GM18499 (cell line): ENCODE measurements around the gene EVA1C.
"Not testable (repeated sequence)": the region's sequence is repeated elsewhere in the genome, so short reads cannot be mapped to it uniquely, and the experiment has no call there.

Experiments
- ATAC-seq: cut with Tn5 transposase; IDR thresholded peaks from one replicate; pipeline ENCODE4 v1.9.1; 2021; ENCODE audit warnings: moderate number of reproducible peaks; ENCODE audit not compliant: insufficient read depth, unreplicated experiment

The EVA1C gene

DNA sequence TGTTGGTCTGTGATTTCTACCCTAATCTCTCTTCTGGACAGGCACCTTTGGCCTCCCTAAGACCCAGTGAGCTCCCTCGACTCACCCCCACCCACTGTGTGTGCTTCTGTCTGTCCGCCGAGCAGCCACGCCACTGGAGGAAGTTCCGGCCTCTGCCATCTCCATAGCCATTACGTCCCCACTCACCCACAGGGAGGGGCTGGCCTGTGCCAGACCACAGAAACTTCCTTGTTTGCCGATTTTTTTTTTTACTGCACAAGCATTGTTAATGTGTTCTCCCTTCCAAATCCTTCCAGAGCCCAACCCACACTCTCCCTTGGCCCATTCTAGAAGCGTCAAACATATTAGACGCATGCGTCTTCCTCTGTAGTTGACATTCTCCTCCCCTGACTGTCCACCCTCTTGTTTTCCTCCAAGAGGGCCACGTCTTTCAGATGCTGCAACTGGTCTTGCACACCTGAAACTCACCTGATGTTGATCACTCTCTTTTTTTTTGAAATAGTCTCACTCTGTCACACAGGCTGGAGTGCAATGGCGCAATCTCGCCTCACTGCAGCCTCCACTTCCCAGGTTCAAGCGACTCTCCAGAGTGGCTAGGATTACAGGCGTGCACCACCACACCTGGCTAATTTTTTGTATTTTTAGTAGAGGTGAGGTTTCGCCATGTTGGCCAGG lies 72.3 kb downstream of the EVA1C start:
- no peak for ATAC-seq

DNA sequence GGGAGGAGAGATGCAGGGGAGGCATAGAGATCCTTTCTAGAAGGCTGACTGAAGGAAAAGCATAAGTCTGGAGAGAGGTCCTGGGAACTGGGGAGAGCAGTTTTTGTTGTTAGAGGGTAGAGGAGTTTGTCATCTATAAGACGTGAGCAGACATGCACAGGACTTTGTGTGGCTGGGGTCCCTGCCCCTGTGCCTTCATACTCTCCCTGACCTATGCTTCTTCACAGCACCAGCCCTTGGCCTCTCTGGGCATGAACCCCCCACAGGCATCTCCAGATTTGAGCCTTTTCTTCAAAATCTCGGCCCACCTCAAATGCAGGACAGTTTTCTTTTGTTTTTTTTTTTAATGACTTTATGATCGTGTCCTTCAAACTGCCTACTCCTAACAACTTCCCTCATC lies 79.9 kb downstream of the EVA1C start:
- ATAC-seq: no peak

DNA sequence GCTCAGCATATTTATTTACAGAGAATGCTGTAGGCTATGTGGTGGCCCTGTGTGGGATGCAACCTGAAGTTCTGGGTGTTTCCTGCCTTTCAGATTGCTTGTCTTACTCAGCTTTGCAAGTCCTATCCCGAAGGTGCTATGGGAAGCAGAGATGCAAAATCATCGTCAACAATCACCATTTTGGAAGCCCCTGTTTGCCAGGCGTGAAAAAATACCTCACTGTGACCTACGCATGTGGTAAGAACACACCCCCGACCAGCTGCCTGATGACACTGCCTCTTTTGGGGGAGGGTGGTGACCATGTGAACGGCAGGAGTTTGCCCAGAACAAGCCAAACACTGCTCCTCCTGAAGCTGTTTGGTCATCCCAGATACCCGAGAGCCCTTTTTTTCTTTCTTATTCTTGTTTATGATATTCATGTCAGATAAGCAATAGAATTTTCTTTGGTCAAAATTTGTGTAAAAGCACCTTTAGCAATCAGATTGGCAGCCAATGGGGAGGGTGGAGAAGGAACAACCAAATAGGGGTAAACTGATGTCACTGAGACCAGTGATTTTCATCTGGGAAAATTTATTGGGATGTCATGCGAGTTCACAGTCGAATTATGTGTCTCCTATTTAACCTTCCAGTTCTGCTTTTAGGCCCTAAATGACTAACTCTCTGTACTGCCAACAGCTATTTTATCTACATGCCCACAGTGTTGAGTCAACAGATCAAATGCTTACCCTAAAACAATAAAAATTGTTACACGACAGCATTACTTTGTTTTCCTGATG lies 82.6 kb downstream of the EVA1C start:
- no peak for ATAC-seq

DNA sequence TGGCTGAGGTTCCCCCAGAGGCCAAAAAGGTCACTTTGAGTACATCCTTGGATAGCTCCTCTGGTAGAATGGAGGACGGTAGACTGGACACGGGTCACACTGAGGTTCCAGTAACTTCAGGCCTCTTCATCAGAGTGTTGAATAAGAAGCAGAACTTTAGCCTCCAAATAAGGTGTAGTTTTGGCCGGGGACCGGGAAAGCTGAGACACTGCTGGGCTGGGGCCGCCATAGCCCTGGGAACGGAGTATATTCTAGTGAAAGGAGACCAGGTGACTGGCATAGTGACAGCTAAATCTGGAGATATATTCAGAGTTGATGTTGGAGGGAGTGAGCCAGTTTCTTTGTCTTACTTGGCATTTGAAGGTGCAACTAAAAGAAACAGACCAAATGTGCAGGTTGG lies 84.1 kb downstream of the EVA1C start:
- no peak for ATAC-seq

DNA sequence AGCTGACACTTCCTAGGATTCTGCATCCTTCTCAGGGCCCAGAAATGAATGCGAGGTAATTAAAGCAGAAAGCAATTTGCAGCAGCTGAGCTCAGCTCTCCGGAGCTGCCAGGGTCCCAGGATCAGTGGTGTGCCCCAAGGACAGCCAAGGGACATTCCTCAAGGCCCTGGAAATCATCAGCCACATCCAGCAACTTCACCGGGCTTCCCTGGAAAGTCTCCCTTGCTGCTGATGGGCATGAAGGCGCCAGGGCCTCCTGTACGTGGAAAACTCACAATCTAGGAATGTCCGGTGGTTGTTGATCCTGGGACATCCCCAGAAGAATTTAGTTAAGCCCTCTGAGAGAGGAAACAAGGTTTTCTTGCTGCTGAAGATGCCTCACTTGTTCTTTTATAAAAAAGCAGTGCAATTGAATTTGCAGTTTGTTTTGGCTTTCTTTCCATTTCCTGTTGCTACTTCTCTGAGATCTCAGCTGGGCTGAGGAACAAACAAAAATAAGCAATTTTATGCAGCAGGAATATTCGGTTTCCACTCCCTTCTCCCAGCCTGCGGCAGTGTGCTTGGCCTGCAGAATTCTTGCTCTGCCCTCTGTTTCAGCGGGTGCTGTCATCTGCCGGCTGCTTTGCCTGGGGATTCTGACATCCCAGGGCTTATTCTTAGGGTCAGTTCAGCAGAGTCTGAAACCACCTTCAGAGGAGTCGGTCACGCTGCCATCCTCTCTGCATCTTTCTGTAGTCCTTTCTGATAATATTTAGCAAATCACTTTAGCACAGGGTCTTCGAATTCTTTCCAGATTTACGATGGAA lies 86.9 kb downstream of the EVA1C start:
- no peak for ATAC-seq

DNA sequence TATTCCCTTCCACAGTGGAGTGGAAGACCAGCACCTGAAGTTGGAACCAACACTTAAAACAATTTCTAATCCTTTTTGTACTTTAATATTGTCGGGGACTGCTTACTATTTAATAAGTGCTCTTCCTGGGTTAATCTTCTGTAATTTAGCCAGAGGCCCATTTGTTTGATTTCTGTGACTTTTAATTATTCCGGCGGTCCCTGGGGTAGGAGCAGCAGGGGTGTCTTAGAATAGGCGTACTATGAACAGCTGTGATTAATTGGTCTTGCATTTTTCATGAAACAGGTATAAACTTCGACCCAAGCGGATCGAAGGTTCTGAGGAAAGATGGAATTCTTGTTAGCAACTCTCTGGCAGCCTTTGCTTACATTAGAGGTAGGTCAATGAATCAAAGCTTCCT lies 91.1 kb downstream of the EVA1C start:
- ATAC-seq: not testable (repeated sequence)

DNA sequence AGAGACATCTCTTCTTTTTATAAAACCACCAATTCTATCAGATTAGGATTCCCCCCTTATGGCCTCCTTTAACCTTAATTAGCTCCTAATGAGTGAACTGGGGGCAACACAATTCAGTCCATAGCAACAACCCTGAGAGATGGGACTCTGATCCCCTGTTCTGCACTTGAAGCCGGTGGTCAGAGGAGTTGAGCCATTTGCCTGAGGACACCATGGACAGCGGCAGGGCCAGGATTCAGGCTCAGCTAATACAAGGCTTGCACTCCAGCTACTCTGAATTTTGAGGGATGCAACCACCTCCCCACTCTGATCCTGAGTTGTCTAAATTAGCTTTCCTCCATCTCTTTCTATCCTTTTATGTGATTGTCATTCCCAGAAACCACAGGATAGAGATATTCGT lies 93.3 kb downstream of the EVA1C start:
- ATAC-seq: not testable (repeated sequence)

DNA sequence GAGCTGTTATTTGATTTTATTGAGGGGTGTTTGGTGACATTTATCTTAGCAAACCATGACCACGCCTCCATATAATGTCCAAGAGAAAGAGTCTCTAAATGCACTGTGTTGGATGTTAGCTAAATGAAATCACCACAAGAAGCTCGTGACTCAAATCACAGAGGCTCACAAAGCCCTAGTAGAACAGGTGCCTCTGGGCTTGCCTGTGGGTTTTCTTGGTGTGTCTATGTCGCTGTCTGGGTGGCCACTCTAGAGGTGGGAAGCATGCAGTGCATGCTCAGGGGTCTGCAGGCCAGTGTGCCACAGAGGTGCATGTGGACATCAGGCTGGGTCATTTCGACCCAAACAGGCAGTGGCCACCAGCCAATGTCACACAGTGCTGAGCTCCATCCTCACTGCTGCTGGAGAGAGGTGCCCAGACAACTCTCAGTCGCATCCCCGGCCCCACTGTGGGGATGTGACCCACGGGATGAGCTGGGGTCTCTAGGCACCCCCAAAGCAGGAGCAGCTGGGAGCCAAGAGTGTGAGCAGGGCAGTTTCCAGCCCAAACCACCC lies 94.0 kb downstream of the EVA1C start:
- ATAC-seq: not testable (repeated sequence)

DNA sequence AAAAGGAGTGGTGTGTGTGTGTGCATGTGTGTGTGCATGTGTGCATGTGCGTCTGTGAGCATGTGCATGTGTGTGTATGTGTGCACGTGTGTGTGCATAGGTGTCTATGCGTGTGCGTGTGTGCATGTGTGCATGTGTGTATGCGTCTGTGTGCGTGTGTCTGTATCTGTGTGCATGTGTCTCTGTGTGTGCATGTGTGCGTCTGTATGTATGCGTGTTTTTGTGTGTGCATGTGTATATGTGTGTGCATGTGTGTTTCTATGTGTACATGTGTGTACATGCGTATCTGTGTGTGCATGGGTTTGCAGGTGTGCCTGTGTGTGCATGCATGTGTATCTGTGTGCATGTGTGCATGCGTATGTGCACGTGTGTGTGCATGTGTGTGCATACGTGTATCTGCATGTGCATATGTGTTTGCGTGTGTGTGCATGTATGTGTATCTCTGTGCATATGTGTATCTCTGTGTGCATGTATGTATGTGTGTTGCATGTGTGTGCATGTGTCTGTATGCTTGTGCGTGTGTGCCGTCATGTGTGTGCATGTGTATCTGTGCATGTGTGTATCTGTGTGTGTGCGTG lies 94.9 kb downstream of the EVA1C start:
- ATAC-seq: no peak

DNA sequence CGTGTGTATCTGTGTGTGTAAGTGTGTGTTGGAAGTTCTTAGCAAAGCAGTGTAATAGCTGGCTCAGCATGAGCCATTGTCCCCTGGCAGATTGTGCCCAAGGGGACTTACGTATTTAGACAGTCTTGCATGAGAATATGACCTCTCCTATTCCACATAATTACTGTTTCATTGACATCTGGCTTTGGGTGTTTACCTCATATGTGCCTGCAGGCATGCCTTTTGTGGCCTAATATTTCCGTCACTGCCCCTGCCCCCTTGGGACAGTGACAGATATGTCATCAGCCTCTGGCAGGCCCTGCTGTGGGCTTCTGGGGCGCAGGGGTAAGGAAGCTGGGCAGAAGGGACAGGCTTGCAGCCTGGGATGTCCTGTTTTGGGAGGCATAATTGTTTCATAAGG lies 95.5 kb downstream of the EVA1C start:
- not testable (repeated sequence) for ATAC-seq

DNA sequence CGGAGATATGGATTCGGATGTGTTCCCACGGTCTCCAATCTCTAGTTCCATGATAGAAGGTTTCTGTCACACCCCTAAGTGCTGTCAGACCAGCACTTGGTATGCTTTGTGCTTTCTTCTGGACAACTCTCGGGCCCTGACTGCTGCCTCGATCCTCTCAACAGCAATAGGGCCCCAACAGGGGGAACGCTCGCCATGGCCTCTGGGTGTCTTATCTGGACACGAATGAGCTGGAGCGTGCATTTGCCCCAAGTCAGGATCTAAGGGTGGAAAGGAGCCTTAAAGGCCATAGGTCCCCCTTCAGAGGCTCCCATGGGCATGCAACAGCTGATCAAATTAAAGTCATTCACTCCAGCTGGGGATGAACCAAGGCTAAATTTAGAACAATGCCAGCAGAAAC lies 96.1 kb downstream of the EVA1C start:
- ATAC-seq: no peak

DNA sequence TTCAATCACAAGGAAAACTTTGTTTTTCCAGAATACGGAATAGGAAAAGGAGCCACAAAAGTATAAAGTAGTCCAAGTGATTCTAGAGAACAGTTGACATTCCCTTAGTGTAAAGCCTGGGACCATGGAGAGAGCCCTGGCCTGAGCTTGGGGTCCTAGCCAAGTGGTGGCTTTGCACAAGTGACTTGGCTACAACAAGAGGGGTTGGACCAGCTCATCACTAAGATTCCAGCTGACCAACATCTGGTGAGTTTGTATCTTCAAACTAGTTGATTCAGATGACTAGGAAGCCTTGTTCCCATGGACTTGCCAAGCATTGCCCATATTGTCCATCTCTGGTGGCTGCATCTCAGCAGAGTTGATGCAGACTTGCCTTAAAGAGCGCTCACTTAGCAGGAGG lies 96.5 kb downstream of the EVA1C start:
- ATAC-seq: not testable (repeated sequence)

DNA sequence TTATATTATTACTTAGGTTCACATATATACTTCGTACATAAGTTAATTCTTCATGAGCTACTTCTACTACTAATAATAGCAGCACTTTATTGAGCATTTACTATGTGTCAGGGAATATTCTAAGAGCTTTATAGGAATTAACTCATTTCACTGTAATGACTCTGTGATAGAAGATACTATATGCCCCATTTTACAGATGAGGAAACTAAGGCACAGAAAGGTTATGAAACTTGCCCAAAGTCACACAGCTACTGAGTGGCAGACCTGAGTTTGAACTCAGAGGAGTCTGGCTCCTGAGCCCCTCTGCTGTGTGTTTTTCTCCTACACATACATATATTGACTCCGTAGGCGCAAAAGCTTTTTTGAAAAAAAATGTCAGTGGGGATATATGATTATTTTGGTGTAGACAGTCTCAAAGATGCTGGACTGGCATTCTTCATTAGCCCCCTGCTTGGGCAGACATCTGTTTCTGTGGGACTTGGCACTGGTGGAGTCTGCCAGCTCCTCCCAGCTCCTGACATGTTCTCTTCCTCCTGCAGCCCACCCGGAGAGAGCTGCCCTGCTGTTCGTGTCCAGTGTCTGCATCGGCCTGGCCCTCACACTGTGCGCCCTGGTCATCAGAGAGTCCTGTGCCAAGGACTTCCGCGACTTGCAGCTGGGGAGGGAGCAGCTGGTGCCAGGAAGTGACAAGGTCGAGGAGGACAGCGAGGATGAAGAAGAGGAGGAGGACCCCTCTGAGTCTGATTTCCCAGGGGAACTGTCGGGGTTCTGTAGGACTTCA lies 102.0 kb downstream of the EVA1C start:
- ATAC-seq: no peak

DNA sequence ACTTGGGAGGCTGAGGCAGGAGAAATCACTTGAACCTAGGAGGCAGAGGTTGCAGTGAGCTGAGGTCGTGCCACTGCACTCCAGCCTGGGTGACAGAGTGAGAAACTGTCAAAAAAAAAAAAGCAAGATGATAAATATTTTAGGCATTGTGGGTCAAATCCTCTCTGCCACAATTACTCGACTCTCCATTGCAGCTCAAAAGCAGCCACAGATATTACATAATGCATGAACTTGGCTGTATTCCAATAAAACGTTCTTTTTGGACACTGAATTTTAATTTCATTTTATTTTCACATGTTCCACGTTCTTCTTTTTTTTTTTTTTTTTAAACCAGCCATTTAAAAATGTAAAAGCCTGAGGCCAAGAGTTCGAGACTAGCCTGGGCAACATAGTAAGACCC lies 103.4 kb downstream of the EVA1C start:
- ATAC-seq: no peak

DNA sequence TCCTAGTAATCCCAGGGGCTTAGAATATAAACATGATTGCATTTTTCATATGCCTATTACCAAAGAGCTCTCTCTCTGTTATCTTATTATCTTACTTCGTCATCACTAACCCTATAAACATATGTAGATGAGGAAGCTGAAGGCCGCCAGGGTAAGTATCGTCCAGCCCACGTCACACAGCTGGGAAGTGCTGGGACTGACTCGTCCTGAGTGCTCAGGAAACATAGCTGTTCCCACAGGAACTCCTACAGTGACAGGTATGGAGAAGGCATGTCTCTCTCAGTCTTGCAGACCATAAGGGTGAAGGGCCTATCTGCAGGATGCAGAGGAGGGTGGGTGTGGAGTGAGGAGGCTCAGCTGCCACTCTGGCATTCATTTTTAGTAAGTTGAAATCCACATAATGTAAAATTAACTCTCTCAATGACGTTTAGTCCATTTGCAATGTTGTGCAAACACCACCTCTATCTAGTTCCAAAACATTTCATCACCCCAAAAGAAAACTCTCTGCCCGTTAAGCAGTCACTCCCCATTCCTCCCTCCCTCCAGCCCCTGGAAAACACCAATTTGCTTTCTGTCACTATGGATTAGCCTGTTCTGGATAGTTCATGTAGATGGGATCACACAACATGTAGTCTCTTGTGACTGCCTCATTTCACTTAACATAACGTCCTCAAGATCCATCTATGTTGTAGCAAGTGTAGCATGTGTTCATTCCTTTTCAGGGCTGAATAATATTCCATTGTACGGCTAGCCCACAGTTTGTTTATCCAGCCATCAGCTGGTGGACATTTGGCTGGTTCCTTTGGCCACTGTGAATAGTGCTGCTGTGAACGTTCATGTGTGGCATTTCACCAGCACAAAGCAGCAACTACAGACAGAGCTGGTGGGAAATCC lies 104.5 kb downstream of the EVA1C start:
- no peak for ATAC-seq

DNA sequence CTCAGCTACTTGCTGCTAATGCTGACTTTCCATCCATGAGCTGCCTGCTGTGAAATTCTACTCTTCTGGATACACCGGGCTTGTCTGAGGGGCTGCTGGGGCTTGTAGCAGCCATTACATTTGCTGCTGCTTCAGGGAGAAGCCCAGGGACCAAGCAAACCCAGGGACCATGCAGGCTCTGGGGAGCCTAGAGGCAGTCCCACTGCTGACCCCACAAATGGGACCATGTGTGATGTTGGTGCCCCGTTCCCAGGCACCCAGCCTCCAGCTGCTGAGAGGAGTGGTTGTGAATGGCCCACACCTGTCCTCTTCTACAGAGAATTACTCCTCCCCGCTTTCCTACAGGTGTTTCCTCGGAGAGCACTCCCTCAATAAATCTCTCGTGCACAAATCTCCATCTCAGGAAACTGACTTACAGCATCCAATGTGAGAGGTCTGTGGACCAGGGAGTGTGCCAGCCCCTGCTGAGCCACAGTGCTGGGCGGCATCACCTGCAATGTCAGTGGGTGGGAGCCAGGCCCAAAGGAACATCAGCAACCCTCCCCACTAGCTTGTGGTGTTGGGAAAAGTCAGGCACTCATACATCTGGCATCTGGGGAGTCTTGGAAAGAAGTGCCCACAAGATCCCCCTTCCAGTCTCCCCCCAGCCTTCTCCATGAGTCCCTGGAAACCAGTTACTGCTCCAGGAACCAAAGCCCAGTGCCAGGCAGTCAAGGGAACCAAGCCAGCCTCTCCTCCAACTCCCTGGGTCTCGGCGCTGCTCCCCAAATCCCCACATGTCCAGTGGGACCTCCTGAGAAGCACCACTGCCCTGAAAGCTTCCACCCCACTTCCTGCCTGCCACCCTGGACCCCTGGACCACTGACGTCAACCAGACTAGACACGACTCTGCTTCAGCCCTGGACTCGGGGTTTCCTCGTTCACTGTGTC lies 107.7 kb downstream of the EVA1C start:
- no peak for ATAC-seq

DNA sequence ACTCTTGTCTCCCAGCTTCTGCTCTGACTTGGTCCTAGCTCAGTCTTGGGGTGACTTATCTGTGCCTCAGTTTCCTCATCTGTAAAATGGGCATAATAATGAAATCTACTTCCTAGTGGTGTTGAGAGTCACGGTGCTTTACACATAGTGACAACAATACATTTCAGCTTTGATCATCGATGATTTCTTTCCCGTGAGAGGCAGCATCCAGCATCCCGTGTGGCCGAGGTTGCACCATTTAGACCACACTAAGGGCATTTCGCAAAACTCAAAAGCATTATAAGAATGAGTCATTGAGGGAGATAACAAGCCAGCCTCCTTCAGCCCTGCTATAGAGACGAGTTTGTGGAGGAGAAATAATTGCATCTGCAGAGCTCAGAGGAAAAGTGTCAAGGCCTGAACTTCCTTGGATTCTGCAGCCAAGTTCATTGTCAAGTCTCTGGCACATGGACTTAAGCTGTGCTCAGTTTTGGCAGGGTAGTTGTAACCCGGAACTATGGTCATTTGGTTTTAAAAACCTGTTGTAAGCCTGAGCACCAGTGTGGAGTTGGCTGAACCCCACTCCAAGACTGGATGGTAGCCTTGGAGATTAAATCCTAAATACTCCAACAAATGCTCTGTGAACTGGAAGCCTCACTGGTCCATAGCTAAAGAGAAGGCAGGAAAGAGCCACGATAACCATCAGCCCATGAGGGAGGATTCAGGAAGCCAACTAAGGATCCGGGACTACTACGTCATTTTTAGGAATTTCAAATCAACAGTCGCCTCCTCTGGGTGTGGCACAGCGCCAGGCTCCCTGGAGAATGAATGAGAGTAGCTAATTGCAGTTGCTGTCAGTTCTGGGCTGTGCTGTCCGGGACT lies 108.6 kb downstream of the EVA1C start:
- no peak for ATAC-seq
